Upper lobe of left lung (tissue), 4 donors: ENCODE measurements around the gene PDE6A.

Experiments used
- CTCF ChIP-seq, 6 experiments: fragments of 450-650 bp in 4 of 6; fragments of 200-600 bp in 2 of 6; sonication (generic) in 2 of 6; IDR thresholded peaks; one replicate each; pipeline ENCODE4 v1.5.1; 2016 to 2019; ENCODE audit warnings: antibody characterized with exemption in 6 of 6
- POLR2AphosphoS5 ChIP-seq, 2 donors: sonication (generic); formaldehyde crosslinking; IDR thresholded peaks; one replicate each; pipeline ENCODE4 v1.5.1; 2017; ENCODE audit warnings: antibody characterized with exemption in 2 of 2

GRCh38 chr5:149820536-149821510 lies 123.8 kb downstream of the PDE6A start:
- TF ChIP-seq POLR2AphosphoS5 (IDR thresholded peaks at IDR 0.05), result no peak
- no peak for TF ChIP-seq CTCF (IDR thresholded peaks at IDR 0.05)
